Right atrium auricular region (tissue), 2 donors: ENCODE results near the gene CBFA2T3. TPM values are rescaled to one million over a fixed set of nuclear protein-coding genes. Genes with fewer than 3 reads are reported as not detected.

ENCODE experiments used
- DNase-seq: peaks from one replicate; pipeline ENCODE4 v3.0.0-alpha.2; 2019; ENCODE audit warnings: low spot score
- H3K27ac ChIP-seq, 2 donors: fragments of 200-600 bp; sonication (generic); 1 replicate in 1 of 2; 2 replicates in 1 of 2; pipeline ENCODE4 v1.5.1; 2016 to 2019
- H3K27me3 ChIP-seq, 2 donors: fragments of 200-600 bp; sonication (generic); one replicate each; pipeline versions ENCODE4 v1.5.1 to v1.6.0; 2017 to 2019
- H3K36me3 ChIP-seq: fragments of 200-600 bp; sonication (generic); one replicate; pipeline ENCODE4 v1.5.1; 2016
- H3K4me1 ChIP-seq, 2 donors: fragments of 200-600 bp; sonication (generic); one replicate each; pipeline versions ENCODE4 v1.5.1 to v1.6.0; 2017 to 2019
- H3K4me3 ChIP-seq, 2 donors: fragments of 200-600 bp; sonication (generic); 1 replicate in 1 of 2; 2 replicates in 1 of 2; pipeline ENCODE4 v1.5.1; 2017 to 2019; ENCODE audit warnings: mild to moderate bottlenecking in 1 of 2, moderate library complexity in 1 of 2
- H3K9me3 ChIP-seq, 2 donors: fragments of 200-600 bp; sonication (generic); one replicate each; pipeline ENCODE4 v1.5.1; 2019
- total RNA-seq, 2 donors: library from RNA; depleted of rRNA; stranded (reverse); fragments of >200 nt; gene quantifications; one replicate each; pipeline ENCODE4 v1.1.0, GENCODE V29; 2016
- TF ChIP-seq, protein P1 (sequence below), 2 donors: fragments of 200-600 bp; sonication (generic); IDR thresholded peaks; one replicate each; pipeline ENCODE4 v1.5.1; 2019; ENCODE audit warnings: antibody characterized with exemption in 2 of 2

CBFA2T3 gene
- total RNA-seq, 2 donors from 2014 or later = 1.1 to 2.6 TPM

DNA sequence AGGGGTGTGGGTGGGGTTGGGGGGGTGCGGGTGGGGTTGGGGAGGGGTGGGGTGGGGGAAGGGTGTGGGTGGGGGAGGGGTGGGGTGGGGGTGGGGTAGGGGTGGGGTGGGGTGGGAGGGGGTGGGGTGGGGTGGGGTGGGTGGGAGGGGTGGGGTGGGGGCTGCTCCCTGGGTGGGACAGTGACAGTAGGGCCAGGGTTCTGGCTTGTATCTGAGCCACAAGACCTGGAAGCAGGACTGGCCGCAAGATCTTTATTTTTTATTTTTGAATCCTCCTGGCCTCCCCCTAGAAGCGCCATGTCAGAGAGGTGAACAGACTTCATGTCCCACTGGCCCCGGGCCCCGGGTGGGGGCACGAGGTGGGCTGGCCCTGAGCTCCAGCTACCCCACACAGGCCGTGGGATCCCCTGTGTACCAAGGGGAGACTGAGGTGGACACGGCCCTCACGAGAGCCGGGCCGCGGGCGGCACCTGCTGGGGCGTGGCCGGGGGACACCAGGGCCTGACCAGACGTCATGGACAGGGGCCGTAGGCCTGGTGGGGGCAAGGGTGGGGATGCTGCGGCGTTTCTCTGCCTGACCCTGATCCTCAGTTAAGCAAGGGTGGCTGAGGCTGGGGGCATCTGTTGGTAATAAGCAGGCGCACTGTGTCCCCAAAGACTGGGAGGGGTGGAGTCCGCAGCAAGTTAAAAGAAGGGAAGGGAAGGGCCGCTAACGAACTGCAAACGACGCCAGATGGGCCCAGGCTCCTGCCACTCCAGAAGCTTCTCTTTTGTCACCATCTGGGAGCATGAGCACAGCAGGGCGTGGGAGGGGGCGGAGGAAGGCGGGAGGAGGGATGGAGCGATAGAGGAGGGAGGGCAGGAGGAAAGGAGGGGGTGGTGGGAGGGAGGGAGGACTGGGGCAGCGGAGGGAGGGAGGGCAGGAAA is 88.3 kb downstream of the CBFA2T3 start:
- Histone ChIP-seq H3K9me3 (no peaks in the 10 kb centered on the region), H3K4me1 (peaks cover 0 to 31% of the 10 kb centered on the region in 2 donors), H3K27me3 (no peaks in the 10 kb centered on the region), H3K27ac (peak overlapping the region; percentile 51 to 60), H3K36me3 (peaks cover 6% of the 10 kb centered on the region), H3K4me3 (no peak overlapping the region)
- DNase-seq = no peak
- TF ChIP-seq, protein P1, sequence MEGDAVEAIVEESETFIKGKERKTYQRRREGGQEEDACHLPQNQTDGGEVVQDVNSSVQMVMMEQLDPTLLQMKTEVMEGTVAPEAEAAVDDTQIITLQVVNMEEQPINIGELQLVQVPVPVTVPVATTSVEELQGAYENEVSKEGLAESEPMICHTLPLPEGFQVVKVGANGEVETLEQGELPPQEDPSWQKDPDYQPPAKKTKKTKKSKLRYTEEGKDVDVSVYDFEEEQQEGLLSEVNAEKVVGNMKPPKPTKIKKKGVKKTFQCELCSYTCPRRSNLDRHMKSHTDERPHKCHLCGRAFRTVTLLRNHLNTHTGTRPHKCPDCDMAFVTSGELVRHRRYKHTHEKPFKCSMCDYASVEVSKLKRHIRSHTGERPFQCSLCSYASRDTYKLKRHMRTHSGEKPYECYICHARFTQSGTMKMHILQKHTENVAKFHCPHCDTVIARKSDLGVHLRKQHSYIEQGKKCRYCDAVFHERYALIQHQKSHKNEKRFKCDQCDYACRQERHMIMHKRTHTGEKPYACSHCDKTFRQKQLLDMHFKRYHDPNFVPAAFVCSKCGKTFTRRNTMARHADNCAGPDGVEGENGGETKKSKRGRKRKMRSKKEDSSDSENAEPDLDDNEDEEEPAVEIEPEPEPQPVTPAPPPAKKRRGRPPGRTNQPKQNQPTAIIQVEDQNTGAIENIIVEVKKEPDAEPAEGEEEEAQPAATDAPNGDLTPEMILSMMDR (IDR thresholded peaks at IDR 0.05) = no peak

DNA sequence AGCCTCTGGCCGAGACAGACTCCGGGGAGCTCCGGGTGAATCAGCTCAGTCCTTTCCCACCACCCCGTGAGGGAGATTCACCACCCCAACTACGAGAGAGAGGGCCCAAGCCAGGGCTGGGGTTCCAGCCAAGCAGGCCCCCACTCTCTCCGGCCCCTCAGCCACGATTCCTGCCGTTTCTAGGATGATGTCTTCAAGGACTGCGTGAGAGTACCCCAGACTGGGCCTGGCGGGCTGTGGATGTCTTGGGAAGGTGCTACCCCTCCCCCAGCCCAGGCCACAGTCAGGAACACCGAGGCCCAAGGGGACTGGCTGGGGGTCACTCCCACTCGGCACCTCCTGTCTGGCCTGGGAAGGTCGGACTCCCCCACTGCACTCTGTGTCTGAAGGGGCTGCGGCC is 89.0 kb downstream of the CBFA2T3 start:
- Histone ChIP-seq H3K36me3 (peaks cover 6% of the 10 kb centered on the region), H3K4me1 (peaks cover 0 to 31% of the 10 kb centered on the region in 2 donors), H3K9me3 (no peaks in the 10 kb centered on the region), H3K4me3 (no peak overlapping the region), H3K27ac (peak overlapping the region; percentile 38 to 69), H3K27me3 (no peaks in the 10 kb centered on the region)
- no peak for DNase-seq
- TF ChIP-seq, protein P1 (IDR thresholded peaks at IDR 0.05) = no peak

DNA sequence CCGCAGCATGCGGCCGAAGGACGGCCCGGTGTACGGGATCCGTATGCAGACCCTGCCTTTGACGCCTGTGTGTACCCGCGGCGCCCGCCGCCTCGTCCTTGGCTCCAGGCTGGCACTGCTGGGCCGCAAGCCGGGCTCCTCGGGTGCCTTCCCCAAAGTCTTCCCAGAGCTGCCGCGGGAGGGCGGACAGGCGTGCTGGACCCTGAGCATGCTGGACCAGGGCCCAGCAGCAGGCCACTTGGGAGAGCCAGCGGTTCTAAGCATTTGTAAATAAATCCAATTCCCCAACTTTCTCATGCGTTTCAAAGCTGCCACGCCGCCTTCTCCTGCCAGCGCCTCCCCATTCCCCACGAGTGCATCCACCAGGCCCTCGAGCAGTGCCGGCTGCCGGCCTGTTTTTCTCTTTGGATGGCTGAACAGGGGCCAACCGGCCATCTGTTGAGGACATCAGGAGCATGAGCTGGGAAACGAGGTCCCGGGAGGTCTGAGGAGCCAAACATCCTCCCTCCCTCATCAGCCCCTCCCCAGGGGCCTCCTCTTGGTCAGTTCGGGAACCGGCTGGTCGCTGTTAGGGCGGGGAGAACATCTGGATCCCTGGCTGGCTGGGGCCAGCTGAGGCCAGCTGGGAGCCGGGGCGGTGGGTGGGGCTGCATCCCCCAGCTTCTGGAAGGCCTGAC is 90.0 kb downstream of the CBFA2T3 start:
- Histone ChIP-seq H3K9me3 (no peaks in the 10 kb centered on the region), H3K36me3 (peaks cover 6% of the 10 kb centered on the region)

DNA sequence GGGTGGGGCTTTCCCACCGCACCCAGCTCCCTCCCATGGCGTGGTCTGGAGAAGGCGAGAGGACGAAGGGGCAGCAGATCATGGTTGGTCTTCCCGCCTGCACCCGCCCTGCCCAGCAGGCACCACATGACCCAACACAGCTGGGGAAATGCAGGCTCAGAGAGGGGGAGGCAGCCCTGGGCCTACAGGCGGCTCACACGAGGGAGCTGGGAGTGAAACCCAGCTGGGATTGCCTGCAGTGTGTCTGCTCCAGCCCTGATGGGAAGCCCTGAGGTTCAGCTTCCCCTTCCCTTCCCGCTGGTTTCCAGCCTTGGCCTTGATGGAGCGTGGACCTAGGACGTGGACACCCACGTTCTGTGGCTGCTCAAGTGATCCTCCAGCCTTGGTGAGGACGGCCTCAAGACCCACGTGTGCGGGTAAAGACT is 90.6 kb downstream of the CBFA2T3 start:
- peaks cover 6% of the 10 kb centered on the region for H3K36me3 ChIP-seq
- DNase-seq = no peak
- H3K9me3 ChIP-seq = no peaks in the 10 kb centered on the region
- TF ChIP-seq, protein P1 (IDR thresholded peaks at IDR 0.05) = no peak
- no peaks in the 10 kb centered on the region for H3K27me3 ChIP-seq
- H3K4me1 ChIP-seq = peaks cover 0 to 36% of the 10 kb centered on the region in 2 donors
- no peak overlapping the region for H3K4me3 ChIP-seq
- peak overlapping the region; percentile 38 to 69 for H3K27ac ChIP-seq

More for the DNA sequence above, 90.0 kb downstream of the CBFA2T3 start:
- peaks cover 0 to 34% of the 10 kb centered on the region in 2 donors for H3K4me1 ChIP-seq
- peak overlapping the region; percentile 38 to 69 for H3K27ac ChIP-seq
- no peak overlapping the region for H3K4me3 ChIP-seq
- peak; percentile 72 for DNase-seq
- no peaks in the 10 kb centered on the region for H3K27me3 ChIP-seq
- TF ChIP-seq, protein P1 (IDR thresholded peaks at IDR 0.05) = peak in 1 of 2 donors; percentile 50

DNA sequence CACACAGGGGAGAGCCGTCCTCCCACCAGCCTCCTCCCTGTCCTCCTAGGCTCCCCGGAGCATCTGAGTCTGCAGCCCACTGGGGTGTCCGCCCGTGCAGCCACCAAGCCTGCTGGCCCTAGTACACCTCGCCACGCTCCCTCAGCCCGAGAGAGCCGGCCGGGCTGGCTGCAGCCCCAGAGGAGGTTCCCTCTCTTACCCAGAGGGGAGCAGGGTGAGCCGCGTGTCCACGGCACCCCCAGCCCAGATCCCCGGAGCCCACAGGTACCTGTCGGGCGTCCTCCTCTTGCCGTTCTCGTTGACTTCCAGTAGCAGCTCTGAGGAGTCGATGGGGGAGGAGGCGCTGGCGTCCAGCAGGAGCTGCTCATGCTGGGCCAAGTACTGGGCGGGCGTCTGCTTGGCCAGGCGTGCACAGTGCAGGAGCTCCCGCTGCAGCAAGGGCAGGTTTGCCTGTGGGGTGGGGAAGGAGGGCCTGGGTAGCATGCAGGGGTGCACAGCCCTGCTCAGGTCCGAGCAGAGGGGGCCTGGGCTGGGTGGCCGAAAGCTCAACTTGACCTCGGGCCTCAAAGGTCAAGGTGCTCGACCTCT is 91.2 kb downstream of the CBFA2T3 start:
- Histone ChIP-seq H3K4me3 (no peak overlapping the region), H3K9me3 (no peaks in the 10 kb centered on the region), H3K27me3 (no peaks in the 10 kb centered on the region), H3K4me1 (peaks cover 0 to 36% of the 10 kb centered on the region in 2 donors), H3K36me3 (peaks cover 6% of the 10 kb centered on the region), H3K27ac (peak overlapping the region in 1 of 2 donors; percentile 69)
- TF ChIP-seq, protein P1 (IDR thresholded peaks at IDR 0.05) = no peak
- DNase-seq = no peak
